NCI-H2171 treated with DMSO at 0.1 percent for 48 hours (cell line): ENCODE results near the gene SOX21.

Experiments
- DNase-seq: peaks from one replicate; lab custom pipeline; 2025; lab: John Stamatoyannopoulos, UW

Gene SOX21

GRCh38 chr13:94679614-94680013 is 32.7 kb downstream of the SOX21 start:
- no peak for DNase-seq

DNA sequence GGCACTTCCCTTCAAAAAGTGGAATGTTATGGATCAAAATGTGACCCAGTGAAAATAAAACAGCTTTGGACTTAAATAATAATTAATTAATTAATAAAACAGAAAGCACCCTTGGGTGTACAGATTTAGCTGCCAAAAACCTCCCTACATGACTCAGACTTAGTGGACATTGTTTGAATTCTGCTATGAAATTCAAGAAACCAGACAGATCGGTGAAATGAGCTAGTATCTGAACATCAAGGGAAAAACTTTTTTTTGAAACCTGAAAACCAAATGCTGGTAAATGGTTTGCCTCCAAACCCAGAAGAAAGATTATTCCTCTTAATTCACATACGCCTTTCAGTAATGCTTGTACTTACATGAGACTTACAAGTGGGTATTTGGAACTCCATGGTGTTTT is 33.5 kb downstream of the SOX21 start:
- DNase-seq = no peak

- no peak for DNase-seq
These were observed 34.5 kb downstream of the SOX21 start for GRCh38 chr13:94677799-94678198.

GRCh38 chr13:94674609-94675348 is 37.6 kb downstream of the SOX21 start:
- peak; percentile 58 for DNase-seq

GRCh38 chr13:94673851-94674250 is 38.5 kb downstream of the SOX21 start:
- DNase-seq = no peak

DNA sequence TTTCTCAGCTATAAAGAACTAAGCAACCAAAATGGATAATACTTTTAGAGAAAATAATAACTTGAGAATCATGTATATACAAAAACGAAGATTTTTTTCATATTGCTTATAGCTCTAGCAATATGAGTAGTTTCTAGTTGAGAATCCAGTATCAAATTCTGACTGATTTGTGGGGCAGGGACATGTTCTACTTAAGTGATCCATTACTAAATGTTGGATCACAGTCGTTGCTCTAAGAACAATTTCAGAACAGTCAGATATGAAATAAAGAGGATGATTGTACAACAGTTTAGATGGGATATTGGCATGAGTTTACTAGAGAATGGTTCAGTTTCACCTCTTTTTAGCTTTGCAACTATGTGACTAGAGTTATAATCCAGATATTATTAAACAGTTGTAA is 39.9 kb downstream of the SOX21 start:
- DNase-seq = no peak

DNA sequence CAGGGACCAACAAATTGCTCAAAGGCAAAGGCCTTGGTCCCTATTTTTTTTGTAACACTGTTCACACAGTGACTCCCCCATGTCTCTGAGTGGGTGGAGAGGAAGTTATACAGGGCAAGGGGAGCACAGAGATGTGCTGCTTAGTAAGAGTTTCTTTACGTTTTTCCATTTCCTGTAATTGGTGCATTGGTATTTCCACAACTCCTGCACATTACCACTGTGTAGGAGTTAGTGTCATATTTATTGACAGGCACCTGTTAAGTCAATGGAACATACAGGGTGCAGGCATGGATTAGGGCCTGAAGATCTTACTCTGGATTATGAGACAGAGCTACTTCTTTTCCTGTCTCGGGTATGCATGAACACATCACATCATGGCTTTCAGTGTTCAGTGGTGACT is 45.2 kb downstream of the SOX21 start:
- no peak for DNase-seq

GRCh38 chr13:94666065-94666464 is 46.3 kb downstream of the SOX21 start:
- no peak for DNase-seq

GRCh38 chr13:94664889-94665288 is 47.5 kb downstream of the SOX21 start:
- no peak for DNase-seq

DNA sequence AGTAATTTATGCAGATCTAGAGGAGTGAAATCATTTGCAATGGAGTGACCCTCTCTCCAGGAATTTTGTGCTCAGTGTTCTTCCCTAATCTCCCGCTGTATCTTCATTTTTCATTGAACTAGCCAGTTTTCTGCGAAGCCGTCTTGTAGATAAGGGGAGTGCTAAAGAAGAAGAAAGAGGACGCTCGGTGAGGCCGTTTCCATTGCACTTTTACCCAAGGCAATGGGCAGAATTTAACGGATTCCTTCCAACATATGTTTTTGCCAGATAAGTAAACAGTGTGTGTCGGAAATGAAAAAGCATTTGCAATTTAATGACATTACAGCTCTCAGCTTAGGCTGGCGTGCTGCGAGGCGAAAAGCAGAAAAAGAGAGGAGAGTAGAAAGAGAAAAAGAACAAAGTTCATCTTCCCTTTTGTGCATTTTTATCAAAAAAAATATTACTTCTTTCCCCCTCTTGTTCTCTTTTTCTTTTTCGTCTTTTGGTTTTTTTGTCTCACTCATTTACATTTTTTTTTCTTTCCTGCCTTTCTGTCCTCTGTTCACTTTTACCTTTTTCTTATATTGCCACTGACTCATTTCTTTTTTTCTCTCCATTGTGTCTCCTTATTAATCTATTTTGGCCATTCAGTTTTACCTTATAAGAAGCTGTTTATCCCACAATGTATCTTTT is 49.9 kb downstream of the SOX21 start:
- no peak for DNase-seq

- DNase-seq = no peak
These were observed 50.9 kb downstream of the SOX21 start for GRCh38 chr13:94661406-94661805.

- peak; percentile 54 for DNase-seq
These were observed 51.5 kb downstream of the SOX21 start for GRCh38 chr13:94660695-94661326.
